ENCODE data around the gene QTRT2. TPM values are rescaled to one million over a fixed set of nuclear protein-coding genes. Genes with fewer than 3 reads are reported as not detected.

The QTRT2 gene
- total RNA-seq, 1 experiment from 2014 or later, result 47.7 TPM

DNA sequence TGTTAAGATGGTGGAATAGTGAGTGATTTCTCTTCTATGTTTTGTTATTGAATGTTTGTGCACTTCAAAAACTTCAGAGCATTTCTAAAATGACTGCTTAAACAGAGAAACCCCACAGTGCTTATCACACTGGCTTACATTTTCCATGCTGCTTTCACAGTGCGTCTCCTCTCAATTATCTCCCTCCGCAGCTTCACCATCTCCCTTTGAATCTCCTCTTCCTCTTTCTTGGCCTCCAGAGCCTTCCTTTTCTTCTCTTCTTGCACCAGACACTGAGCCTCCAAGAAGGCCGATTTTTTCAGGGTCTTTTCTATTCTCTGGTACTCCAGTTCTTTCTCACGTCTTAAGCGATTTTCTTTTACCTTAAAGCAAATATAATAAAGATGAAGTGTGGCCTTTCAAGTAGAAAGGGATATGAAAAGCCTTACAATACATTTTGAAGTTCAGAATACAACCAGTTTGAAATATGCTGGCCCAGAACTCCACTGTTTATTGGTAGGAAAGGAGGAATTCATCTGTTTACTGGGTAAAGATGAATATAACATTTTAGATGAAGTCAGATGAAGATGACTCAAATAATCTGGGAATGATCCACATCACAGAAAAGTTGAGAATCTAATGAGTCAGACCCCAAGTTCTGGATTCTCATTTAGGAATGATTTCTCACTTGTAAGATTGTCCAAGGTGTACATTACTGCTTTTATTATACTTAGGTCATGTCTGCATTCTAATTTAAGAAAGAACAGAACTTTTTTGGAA lies 21.6 kb upstream of the QTRT2 start:
- Histone ChIP-seq H3K9ac (ENCODE audit: low read length) (no peak overlapping the region), H3K9me3 (ENCODE audit: control insufficient read depth in 1 of 2, insufficient read depth in 1 of 2, low read depth in 1 of 2, low read length in 2 of 2) (no peaks in the 10 kb centered on the region), H2AFZ (ENCODE audit: low read depth, low read length, poor library complexity, severe bottlenecking) (no peak overlapping the region), H3K27me3 (ENCODE audit: insufficient read depth, low read length) (no peaks in the 10 kb centered on the region), H3K4me3 (replicated peaks in 1 of 2; ENCODE audit: low read depth in 1 of 2, low read length in 2 of 2) (no peak overlapping the region), H3K9me2 (ENCODE audit: insufficient read depth) (no peaks in the 10 kb centered on the region), H3K4me1 (ENCODE audit: control insufficient read depth in 1 of 2, insufficient read depth in 2 of 2, low read length in 2 of 2) (no peaks in the 10 kb centered on the region), H3K4me2 (ENCODE audit: low read length) (no peak overlapping the region), H4K20me1 (ENCODE audit: insufficient read depth) (no peaks in the 10 kb centered on the region), H3K79me2 (ENCODE audit: insufficient read depth, low read length) (no peaks in the 10 kb centered on the region), H3K36me3 (ENCODE audit: control insufficient read depth in 1 of 2, insufficient read depth in 2 of 2, low read length in 2 of 2) (peaks cover 0 to 2% of the 10 kb centered on the region in 2 experiments; a peak in 1 of 4 replicates), H3K27ac (ENCODE audit: low read depth, low read length) (no peak overlapping the region)
- no TSS peak for BruUV-seq (replicated peaks)
- intact Hi-C loops (cut with micrococcal nuclease), result no loop called here
- no peak for ATAC-seq
- no peak for DNase-seq (ENCODE audit: low read depth, low spot score)
- ChIA-PET POLR2A (no interaction called here), CTCF (no interaction called here), RAD21 (ENCODE audit: low non-redundant PET in 1 of 2, low total read pairs in 2 of 2, uncharacterized antibody in 2 of 2, unreplicated experiment in 2 of 2) (no interaction called here)
- TF ChIP-seq CBX3 (IDR thresholded peaks at IDR 0.05; ENCODE audit: low read depth) (no peak), YY1 (IDR thresholded peaks at IDR 0.05; ENCODE audit: extremely low read depth, insufficient replicate concordance, low read depth, low read length) (no peak), CEBPB (IDR thresholded peaks at IDR 0.05; ENCODE audit: low read depth) (no peak), EGR1 (IDR thresholded peaks at IDR 0.05; ENCODE audit: low read depth) (no peak), EZH2 (IDR thresholded peaks at IDR 0.05) (no peak), FOSL1 (IDR thresholded peaks at IDR 0.05; ENCODE audit: low read depth) (no peak), JUND (IDR thresholded peaks at IDR 0.05) (no peak), ZFX (IDR thresholded peaks at IDR 0.05) (no peak), RAD21 (IDR thresholded peaks at IDR 0.05; ENCODE audit: low read depth) (no peak), POLR2A (IDR thresholded peaks at IDR 0.05; ENCODE audit: borderline replicate concordance, extremely low read depth, insufficient read depth, insufficient read length) (no peak), ZNF274 (IDR thresholded peaks at IDR 0.05; ENCODE audit: low read depth, low read length) (no peak), ELF1 (IDR thresholded peaks at IDR 0.05; ENCODE audit: borderline replicate concordance, low read depth) (no peak)
- TF ChIP-seq, protein P1, sequence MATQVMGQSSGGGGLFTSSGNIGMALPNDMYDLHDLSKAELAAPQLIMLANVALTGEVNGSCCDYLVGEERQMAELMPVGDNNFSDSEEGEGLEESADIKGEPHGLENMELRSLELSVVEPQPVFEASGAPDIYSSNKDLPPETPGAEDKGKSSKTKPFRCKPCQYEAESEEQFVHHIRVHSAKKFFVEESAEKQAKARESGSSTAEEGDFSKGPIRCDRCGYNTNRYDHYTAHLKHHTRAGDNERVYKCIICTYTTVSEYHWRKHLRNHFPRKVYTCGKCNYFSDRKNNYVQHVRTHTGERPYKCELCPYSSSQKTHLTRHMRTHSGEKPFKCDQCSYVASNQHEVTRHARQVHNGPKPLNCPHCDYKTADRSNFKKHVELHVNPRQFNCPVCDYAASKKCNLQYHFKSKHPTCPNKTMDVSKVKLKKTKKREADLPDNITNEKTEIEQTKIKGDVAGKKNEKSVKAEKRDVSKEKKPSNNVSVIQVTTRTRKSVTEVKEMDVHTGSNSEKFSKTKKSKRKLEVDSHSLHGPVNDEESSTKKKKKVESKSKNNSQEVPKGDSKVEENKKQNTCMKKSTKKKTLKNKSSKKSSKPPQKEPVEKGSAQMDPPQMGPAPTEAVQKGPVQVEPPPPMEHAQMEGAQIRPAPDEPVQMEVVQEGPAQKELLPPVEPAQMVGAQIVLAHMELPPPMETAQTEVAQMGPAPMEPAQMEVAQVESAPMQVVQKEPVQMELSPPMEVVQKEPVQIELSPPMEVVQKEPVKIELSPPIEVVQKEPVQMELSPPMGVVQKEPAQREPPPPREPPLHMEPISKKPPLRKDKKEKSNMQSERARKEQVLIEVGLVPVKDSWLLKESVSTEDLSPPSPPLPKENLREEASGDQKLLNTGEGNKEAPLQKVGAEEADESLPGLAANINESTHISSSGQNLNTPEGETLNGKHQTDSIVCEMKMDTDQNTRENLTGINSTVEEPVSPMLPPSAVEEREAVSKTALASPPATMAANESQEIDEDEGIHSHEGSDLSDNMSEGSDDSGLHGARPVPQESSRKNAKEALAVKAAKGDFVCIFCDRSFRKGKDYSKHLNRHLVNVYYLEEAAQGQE (IDR thresholded peaks at IDR 0.05; ENCODE audit: low read depth), result no peak
- TF ChIP-seq, protein P2, sequence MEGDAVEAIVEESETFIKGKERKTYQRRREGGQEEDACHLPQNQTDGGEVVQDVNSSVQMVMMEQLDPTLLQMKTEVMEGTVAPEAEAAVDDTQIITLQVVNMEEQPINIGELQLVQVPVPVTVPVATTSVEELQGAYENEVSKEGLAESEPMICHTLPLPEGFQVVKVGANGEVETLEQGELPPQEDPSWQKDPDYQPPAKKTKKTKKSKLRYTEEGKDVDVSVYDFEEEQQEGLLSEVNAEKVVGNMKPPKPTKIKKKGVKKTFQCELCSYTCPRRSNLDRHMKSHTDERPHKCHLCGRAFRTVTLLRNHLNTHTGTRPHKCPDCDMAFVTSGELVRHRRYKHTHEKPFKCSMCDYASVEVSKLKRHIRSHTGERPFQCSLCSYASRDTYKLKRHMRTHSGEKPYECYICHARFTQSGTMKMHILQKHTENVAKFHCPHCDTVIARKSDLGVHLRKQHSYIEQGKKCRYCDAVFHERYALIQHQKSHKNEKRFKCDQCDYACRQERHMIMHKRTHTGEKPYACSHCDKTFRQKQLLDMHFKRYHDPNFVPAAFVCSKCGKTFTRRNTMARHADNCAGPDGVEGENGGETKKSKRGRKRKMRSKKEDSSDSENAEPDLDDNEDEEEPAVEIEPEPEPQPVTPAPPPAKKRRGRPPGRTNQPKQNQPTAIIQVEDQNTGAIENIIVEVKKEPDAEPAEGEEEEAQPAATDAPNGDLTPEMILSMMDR (IDR thresholded peaks at IDR 0.05 in 2 of 3, conservative IDR thresholded peaks at IDR 0.05 in 1 of 3; ENCODE audit: borderline replicate concordance in 1 of 3, insufficient read depth in 1 of 3, low read depth in 2 of 3, low read length in 2 of 3), result no peak
- TF ChIP-seq, protein P3, sequence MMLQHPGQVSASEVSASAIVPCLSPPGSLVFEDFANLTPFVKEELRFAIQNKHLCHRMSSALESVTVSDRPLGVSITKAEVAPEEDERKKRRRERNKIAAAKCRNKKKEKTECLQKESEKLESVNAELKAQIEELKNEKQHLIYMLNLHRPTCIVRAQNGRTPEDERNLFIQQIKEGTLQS (IDR thresholded peaks at IDR 0.05), result no peak
